Stimulated activated CD4-positive, alpha-beta T cell treated with anti-CD3 and anti-CD28 coated beads, Interleukin-1b, Interleukin-23, amount 100 ng/mL, for 1 hour (primary cell): ENCODE measurements around the gene SCNN1A.
A peak's percentile ranks its signal among the peaks of the same experiment; 100 is the strongest.

ENCODE experiments used
- DNase-seq, 2 donors: peaks; one replicate each; pipeline ENCODE4 v3.0.0-alpha.2; 2020; ENCODE audit warnings: low read depth in 2 of 2

The SCNN1A gene

GRCh38 chr12:6368906-6369525 is 6.3 kb downstream of the SCNN1A start:
- DNase-seq, result no peak

DNA sequence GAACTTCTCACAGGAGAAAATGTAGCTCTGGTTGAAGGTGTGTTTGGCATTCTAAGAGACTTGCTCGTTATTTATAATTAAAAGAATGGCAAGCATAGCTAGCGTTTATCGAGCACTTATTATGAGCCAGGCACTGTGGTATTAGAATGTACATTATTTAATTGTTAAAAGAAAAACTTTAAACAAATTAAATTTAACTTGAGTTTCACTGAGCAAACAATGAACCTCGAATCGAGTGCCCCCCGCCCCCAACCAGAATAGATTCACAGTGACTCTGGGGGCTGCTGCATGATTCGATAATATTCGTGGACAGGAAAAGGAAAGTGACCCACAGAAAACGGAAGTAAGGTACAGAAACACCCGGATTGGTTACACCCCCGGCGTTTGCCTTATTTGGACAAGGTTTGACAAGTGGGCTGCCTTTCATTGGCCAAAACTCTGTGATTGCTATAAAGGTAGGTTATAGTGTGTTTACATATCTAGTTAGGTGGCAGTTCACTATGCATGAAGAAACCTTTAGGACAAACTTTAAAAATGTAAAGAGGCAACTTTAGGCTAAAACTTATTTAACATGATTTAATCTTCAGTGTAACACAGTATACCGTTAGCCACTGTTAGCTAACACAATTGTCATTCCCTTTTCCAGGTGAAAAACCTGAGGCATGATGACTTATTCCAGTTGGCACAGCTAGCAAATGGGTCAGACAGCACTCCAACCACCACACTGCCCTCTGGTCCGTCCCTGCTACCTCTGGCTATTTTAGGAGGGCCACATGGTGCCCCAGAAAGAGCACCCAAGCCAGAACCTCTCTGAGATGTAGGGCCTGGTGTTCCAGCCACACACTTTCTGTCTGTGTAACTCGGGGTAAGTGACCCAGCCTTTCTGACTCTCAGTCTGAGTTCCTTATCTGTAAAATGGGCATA is 7.1 kb downstream of the SCNN1A start:
- DNase-seq, result no peak

- peak in 1 of 2 donors; percentile 14 for DNase-seq
These were observed 8.0 kb downstream of the SCNN1A start for GRCh38 chr12:6367065-6367968.

- no peak for DNase-seq
These were observed 11.4 kb downstream of the SCNN1A start for GRCh38 chr12:6364044-6364374.

DNA sequence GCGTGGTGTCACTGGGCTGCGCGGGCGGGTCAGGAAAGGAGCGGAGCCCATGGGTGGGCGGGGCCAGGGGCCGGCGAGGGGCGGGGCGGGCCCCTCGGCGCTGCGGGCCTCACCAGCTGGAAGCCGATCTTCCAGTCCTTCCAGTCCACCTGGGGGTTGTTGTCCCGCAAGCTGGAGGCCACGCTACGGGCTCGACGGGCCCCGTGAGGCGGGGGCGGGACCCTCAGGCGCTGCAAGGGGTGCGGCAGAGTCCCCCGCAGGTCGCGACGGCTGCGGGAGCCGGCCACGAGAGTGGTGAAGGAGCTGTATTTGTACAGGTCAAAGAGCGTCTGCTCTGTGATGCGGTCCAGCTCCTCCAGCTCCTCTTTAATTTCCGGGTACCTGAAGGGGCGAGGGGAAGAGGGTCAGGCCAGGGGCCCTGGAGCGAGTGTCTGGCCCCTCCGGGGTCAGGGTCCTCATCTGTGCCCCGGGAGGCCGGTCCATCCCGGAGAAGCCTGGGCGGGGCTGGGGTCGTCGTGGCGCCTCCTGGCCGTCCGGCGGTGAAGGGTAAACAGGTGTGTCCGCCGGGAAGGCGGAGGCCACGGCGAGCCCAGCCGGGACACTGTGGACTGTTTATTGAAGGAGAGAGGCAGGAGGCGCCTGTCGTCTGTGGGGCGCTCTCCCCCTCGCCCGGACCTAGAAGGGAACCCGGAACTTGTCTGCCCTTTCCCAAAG is 11.9 kb downstream of the SCNN1A start:
- DNase-seq, result peak in 1 of 2 donors; percentile 43

GRCh38 chr12:6363010-6363329 is 12.4 kb downstream of the SCNN1A start:
- no peak for DNase-seq

- no peak for DNase-seq
These were observed 13.0 kb downstream of the SCNN1A start for GRCh38 chr12:6362403-6362802.

- DNase-seq, result no peak
These were observed 13.5 kb downstream of the SCNN1A start for GRCh38 chr12:6361834-6362233.

- DNase-seq, result no peak
These were observed 14.5 kb downstream of the SCNN1A start for GRCh38 chr12:6360578-6361490.

DNA sequence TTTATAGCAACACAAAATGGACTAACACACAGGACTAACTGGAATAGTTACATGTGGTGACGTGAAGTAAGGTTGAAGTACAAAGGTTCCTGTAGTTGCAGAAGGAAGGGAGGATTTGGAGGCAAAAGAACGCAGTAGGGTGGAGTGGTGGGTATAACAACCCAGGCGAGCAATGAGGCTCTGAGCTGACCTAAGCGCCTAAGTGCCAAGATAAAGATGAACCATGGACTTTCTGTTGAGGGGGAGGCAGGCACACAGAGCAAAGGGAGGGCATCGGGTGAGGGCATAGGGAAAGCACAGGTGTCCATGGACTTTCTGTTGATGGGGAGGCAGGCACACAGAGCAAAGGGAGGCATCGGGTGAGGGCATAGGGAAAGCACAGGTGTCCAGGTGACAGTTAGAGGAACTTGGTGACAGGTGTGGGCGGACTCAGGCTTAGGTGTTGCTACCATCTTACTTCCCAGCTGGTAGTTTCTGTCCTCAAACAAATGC is 15.2 kb downstream of the SCNN1A start:
- no peak for DNase-seq

- no peak for DNase-seq
These were observed 16.5 kb downstream of the SCNN1A start for GRCh38 chr12:6358881-6359280.

DNA sequence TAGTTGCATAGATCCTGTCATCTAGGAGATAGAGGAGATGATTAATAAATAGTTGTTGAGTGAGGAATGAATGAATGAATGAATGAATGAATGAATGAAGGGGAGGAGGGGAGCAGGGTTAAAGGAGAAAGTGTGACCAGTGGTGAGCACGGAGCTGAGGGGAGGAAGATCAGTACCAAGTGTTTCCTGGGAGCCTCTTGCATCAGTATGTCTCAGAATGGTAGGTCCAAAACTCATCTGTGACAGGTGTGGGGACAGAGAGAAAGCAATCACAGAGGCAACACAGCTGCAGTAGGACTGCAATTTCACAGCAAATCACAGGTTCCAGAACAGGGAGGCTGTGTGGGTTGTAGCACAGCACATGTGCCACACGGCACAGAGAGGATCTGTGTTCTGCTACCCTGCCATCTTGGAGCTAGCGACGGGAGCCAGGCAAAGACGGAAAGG is 19.0 kb downstream of the SCNN1A start:
- DNase-seq, result no peak

GRCh38 chr12:6355491-6356373 is 19.6 kb downstream of the SCNN1A start:
- DNase-seq, result no peak

- no peak for DNase-seq
These were observed 20.6 kb downstream of the SCNN1A start for GRCh38 chr12:6354495-6355393.

GRCh38 chr12:6352193-6353173 is 22.9 kb downstream of the SCNN1A start:
- no peak for DNase-seq

DNA sequence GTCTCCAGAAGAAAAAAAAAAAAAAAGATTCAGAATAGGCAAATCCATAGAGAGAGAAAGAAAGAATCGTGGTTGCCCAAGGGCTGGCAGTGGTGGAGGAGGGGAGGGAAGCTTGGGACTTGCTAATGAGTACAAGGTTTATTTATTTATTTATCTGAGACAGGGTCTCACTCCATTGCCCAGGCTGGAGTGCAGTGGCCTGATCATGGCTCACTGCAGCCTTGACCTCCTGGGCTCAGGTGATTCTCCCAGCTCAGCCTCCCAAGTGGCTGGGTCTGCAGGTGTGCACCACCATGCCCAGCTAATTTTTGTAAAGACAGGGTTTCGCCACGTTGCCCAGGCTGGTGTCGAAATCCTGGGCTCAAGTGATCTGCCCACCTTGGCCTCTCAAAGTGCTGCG is 23.7 kb downstream of the SCNN1A start:
- DNase-seq, result no peak
